Body of pancreas (tissue), 4 donors: ENCODE data around the gene MAML2.

Experiments used
- POLR2A ChIP-seq, 3 donors: fragments of 450-650 bp; IDR thresholded peaks; one replicate each; pipeline ENCODE4 v1.6.1; 2016; ENCODE audit warnings: antibody characterized with exemption in 3 of 3, mild to moderate bottlenecking in 2 of 3
- TF ChIP-seq, protein P1 (sequence below), 7 experiments: fragments of 450-650 bp in 4 of 7; fragments of 200-600 bp in 3 of 7; sonication (generic) in 3 of 7; IDR thresholded peaks; one replicate each; pipeline ENCODE4 v1.5.1; 2016 to 2019; ENCODE audit warnings: antibody characterized with exemption in 7 of 7

DNA sequence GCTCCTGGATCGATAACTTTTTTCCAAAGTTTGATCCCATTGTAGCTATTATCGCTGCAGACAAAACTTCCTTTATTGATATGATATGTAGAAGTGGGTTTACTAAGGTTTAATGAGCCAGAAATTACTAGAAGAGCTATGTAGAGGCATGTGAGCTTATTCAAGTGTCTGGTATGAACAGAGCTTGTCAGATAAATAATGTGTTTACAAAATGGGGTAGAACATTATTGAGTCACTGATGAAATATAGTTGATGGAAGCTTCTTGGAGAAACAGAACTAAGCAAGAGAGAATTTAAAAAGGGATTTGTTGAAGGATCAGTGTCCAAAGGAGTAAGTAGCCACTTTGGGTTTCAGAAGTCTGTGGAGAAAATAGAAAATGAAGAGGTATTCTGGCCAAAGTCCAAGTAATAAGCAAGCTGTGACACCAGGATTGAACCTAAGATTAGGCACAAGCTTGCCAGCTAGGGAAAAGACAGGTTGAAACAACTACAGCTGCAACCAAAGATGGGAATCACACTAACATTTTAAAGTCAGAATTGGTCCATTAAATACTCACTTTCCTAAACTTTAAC is 104.3 kb downstream of the MAML2 start:
- TF ChIP-seq, protein P1, sequence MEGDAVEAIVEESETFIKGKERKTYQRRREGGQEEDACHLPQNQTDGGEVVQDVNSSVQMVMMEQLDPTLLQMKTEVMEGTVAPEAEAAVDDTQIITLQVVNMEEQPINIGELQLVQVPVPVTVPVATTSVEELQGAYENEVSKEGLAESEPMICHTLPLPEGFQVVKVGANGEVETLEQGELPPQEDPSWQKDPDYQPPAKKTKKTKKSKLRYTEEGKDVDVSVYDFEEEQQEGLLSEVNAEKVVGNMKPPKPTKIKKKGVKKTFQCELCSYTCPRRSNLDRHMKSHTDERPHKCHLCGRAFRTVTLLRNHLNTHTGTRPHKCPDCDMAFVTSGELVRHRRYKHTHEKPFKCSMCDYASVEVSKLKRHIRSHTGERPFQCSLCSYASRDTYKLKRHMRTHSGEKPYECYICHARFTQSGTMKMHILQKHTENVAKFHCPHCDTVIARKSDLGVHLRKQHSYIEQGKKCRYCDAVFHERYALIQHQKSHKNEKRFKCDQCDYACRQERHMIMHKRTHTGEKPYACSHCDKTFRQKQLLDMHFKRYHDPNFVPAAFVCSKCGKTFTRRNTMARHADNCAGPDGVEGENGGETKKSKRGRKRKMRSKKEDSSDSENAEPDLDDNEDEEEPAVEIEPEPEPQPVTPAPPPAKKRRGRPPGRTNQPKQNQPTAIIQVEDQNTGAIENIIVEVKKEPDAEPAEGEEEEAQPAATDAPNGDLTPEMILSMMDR (IDR thresholded peaks at IDR 0.05), result no peak
- TF ChIP-seq POLR2A (IDR thresholded peaks at IDR 0.05), result no peak
